OCI-LY1 (cell line): ENCODE results near the gene SH3YL1.
A peak's percentile ranks its signal among the peaks of the same experiment; 100 is the strongest.
"Not testable (repeated sequence)": the region's sequence is repeated elsewhere in the genome, so short reads cannot be mapped to it uniquely, and the experiment has no call there.

Experiments
- CTCF ChIP-seq: fragments of 200-600 bp; sonication (generic), shearing (Covaris generic); IDR thresholded peaks from 2 replicates; pipeline ENCODE4 v1.5.1; 2017; ENCODE audit warnings: mild to moderate bottlenecking, antibody characterized with exemption, low read length, moderate library complexity, mixed read lengths
- EZH2 ChIP-seq: fragments of 200-600 bp; sonication (generic), shearing (Covaris generic); IDR thresholded peaks from 2 replicates; pipeline ENCODE4 v1.8.0; 2017; ENCODE audit warnings: borderline replicate concordance, mixed run types, mild to moderate bottlenecking, antibody characterized with exemption, low read length, moderate library complexity, mixed read lengths

- peak; percentile 9; the same call in 1 of the 2 replicates for TF ChIP-seq CTCF
- not testable (repeated sequence) for TF ChIP-seq EZH2
Measured at GRCh38 chr2:172120-172519, 91.7 kb downstream of the SH3YL1 start.
